ENCODE results near the gene OSM. TPM values are rescaled to one million over a fixed set of nuclear protein-coding genes. Genes with fewer than 3 reads are reported as not detected.

OSM gene
- total and polyA plus RNA-seq, 2 experiments from 2014 or later, result not detected

- no peak; the same call in 2 of the 3 replicates for ATAC-seq
- DNase-seq (ENCODE audit: low spot score), result no peak
- H3K27ac Mint-ChIP-seq, result no peak overlapping the region
Measured at GRCh38 chr22:30265823-30266444, 717 bp downstream of the OSM start.

More at GRCh38 chr22:30265823-30266444, 717 bp downstream of the OSM start:
- Histone ChIP-seq H3K27me3 (ENCODE audit: insufficient read depth) (no peaks in the 10 kb centered on the region; the same call in 1 of the 2 replicates), H3K4me3 (no peak overlapping the region), H3K36me3 (ENCODE audit: insufficient read depth) (no peaks in the 10 kb centered on the region), H3K79me2 (replicated peaks; ENCODE audit: insufficient read depth) (no peaks in the 10 kb centered on the region), H3K4me1 (ENCODE audit: insufficient read depth) (no peaks in the 10 kb centered on the region), H3K4me2 (no peak overlapping the region), H3K9me2 (ENCODE audit: insufficient read depth) (no peaks in the 10 kb centered on the region), H3F3A (replicated peaks; ENCODE audit: low read depth) (no peaks in the 10 kb centered on the region), H2AFZ (peak overlapping the region; percentile 43; the same call in 1 of the 2 replicates), H4K20me1 (replicated peaks; ENCODE audit: insufficient read depth) (no peaks in the 10 kb centered on the region), H3K27ac (ENCODE audit: low read depth) (no peak overlapping the region)
- TF ChIP-seq EZH2 (IDR thresholded peaks at IDR 0.05; ENCODE audit: low read depth, unreplicated experiment), result no peak
- TF ChIP-seq STAT1 (IDR thresholded peaks at IDR 0.05; ENCODE audit: unreplicated experiment), result no peak
- TF ChIP-seq EZH2phosphoT487 (IDR thresholded peaks at IDR 0.05; ENCODE audit: unreplicated experiment), result no peak
- TF ChIP-seq ETS1 (IDR thresholded peaks at IDR 0.05), result no peak
- TF ChIP-seq ZNF462 (CRISPR knock-in tag; IDR thresholded peaks at IDR 0.05), result no peak
- H3K9me3 Mint-ChIP-seq, result no peaks in the 10 kb centered on the region
- peaks cover 5% of the 10 kb centered on the region; the same call in 1 of the 3 replicates for H3K4me1 Mint-ChIP-seq
- H3K36me3 Mint-ChIP-seq (ENCODE audit: low read depth), result no peaks in the 10 kb centered on the region
- peaks cover 19% of the 10 kb centered on the region for H3K27me3 Mint-ChIP-seq (ENCODE audit: insufficient read depth, low read depth, poor library complexity)
- no peak overlapping the region for H3K4me3 Mint-ChIP-seq

Measured in GM23338 (cell line).